Smooth muscle cell (in vitro differentiated cells): ENCODE measurements around the gene TUBB. TPM values are rescaled to one million over a fixed set of nuclear protein-coding genes. Genes with fewer than 3 reads are reported as not detected.

ENCODE experiments used
- DNase-seq: peaks from one replicate; lab custom pipeline; 2025; ENCODE audit not compliant: unreplicated experiment; lab: John Stamatoyannopoulos, UW
- H2AFZ ChIP-seq: fragments of 200-600 bp; sonication (generic); 2 replicates; pipeline ENCODE4 v1.6.0; 2016; ENCODE audit warnings: antibody characterized with exemption, low read depth, mild to moderate bottlenecking
- H3F3A ChIP-seq: fragments of 200-600 bp; sonication (generic); 2 replicates; pipeline ENCODE4 v1.6.0; 2017; ENCODE audit warnings: antibody characterized with exemption, low read depth
- H3K27ac ChIP-seq: fragments of 200-600 bp; sonication (generic); 2 replicates; pipeline ENCODE4 v1.5.1; 2016; ENCODE audit warnings: low read depth, mild to moderate bottlenecking
- H3K27me3 ChIP-seq: fragments of 200-600 bp; sonication (generic); 2 replicates; pipeline ENCODE4 v1.6.1; 2016; ENCODE audit warnings: low read depth, mild to moderate bottlenecking
- H3K36me3 ChIP-seq: fragments of 200-600 bp; sonication (generic); 2 replicates; pipeline ENCODE4 v1.5.1; 2016; ENCODE audit warnings: low read depth
- H3K4me1 ChIP-seq: fragments of 200-600 bp; sonication (generic); 2 replicates; pipeline ENCODE4 v1.5.1; 2016; ENCODE audit warnings: low read depth
- H3K4me2 ChIP-seq: fragments of 200-600 bp; sonication (generic); 2 replicates; pipeline ENCODE4 v1.6.0; 2016; ENCODE audit warnings: mild to moderate bottlenecking
- H3K4me3 ChIP-seq: fragments of 200-600 bp; sonication (generic); 2 replicates; pipeline ENCODE4 v1.5.1; 2016; ENCODE audit warnings: mild to moderate bottlenecking
- H3K79me2 ChIP-seq: fragments of 200-600 bp; sonication (generic); 2 replicates; pipeline ENCODE4 v1.6.0; 2016; ENCODE audit warnings: low read depth, mild to moderate bottlenecking
- H3K9ac ChIP-seq: fragments of 200-600 bp; sonication (generic); 2 replicates; pipeline ENCODE4 v1.6.0; 2016; ENCODE audit warnings: low read depth
- H3K9me3 ChIP-seq: fragments of 200-600 bp; sonication (generic); replicated peaks from 2 replicates; pipeline ENCODE4 v1.5.1; 2016; ENCODE audit warnings: low read depth
- H4K20me1 ChIP-seq: fragments of 200-600 bp; sonication (generic); 2 replicates; pipeline ENCODE4 v1.6.0; 2016; ENCODE audit warnings: low read depth
- WGBS: methylation state at CpG from one replicate; pipeline ENCODE4 v1.1.7; 2016; ENCODE audit warnings: low lambda C conversion rate; 5-methylcytosine and 5-hydroxymethylcytosine counted together
- polyA plus RNA-seq: library from polyadenylated mRNA; unstranded; fragments of >200 nt; fragmentation: Nextera tagmentation; extraction: Ambion mirVana; gene quantifications from 2 replicates; pipeline ENCODE4 v1.2.1, GENCODE V29; 2016
- total RNA-seq: library from RNA; depleted of rRNA; stranded (reverse); fragments of >200 nt; gene quantifications from 2 replicates; pipeline ENCODE4 v1.2.3, GENCODE V29; 2014
- TF ChIP-seq, protein P1 (sequence below): fragments of 200-600 bp; sonication (generic); IDR thresholded peaks from 2 replicates; pipeline ENCODE4 v1.5.1; 2017; ENCODE audit warnings: borderline replicate concordance, mild to moderate bottlenecking, antibody characterized with exemption; ENCODE audit not compliant: insufficient read depth, poor library complexity, severe bottlenecking

The TUBB gene
- total and polyA plus RNA-seq, 2 experiments from 2014 or later = 1,009 to 1,039 TPM

DNA sequence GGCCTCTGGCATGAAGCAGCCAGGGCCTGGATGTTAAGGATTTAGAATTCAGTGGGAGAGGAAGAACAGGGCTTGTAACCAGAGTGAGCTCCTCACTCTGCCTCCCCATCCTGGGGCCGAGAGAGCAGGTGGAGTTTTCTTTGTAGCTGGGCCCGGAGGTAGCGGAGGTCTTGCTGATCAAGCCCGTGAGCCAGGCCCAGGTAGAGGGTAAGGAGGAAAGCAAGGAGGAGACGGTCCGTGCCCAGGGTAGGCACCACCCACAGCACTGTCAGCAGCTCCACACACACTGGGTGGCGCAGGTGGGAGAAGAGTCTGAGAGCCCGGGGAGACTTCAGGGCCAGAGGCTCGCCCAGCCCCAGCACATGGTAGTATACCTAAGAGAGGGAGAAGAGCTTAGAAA, 31.6 kb upstream of the TUBB start:
- Histone ChIP-seq H3K27me3 (no peaks in the 10 kb centered on the region), H2AFZ (no peak overlapping the region), H3K79me2 (peaks cover 53% of the 10 kb centered on the region), H3K9me3 (no peaks in the 10 kb centered on the region), H3K9ac (no peak overlapping the region), H3K4me3 (no peak overlapping the region), H3K4me2 (peak overlapping the region; percentile 93), H3F3A (peaks cover 33% of the 10 kb centered on the region), H3K27ac (peak overlapping the region; percentile 92), H4K20me1 (peaks cover 24% of the 10 kb centered on the region), H3K4me1 (peaks cover 35% of the 10 kb centered on the region), H3K36me3 (no peaks in the 10 kb centered on the region)
- DNase-seq = no peak
- WGBS = 95% methylated on average over 9 of the region's 9 CpGs
- TF ChIP-seq, protein P1, sequence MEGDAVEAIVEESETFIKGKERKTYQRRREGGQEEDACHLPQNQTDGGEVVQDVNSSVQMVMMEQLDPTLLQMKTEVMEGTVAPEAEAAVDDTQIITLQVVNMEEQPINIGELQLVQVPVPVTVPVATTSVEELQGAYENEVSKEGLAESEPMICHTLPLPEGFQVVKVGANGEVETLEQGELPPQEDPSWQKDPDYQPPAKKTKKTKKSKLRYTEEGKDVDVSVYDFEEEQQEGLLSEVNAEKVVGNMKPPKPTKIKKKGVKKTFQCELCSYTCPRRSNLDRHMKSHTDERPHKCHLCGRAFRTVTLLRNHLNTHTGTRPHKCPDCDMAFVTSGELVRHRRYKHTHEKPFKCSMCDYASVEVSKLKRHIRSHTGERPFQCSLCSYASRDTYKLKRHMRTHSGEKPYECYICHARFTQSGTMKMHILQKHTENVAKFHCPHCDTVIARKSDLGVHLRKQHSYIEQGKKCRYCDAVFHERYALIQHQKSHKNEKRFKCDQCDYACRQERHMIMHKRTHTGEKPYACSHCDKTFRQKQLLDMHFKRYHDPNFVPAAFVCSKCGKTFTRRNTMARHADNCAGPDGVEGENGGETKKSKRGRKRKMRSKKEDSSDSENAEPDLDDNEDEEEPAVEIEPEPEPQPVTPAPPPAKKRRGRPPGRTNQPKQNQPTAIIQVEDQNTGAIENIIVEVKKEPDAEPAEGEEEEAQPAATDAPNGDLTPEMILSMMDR = no peak

DNA sequence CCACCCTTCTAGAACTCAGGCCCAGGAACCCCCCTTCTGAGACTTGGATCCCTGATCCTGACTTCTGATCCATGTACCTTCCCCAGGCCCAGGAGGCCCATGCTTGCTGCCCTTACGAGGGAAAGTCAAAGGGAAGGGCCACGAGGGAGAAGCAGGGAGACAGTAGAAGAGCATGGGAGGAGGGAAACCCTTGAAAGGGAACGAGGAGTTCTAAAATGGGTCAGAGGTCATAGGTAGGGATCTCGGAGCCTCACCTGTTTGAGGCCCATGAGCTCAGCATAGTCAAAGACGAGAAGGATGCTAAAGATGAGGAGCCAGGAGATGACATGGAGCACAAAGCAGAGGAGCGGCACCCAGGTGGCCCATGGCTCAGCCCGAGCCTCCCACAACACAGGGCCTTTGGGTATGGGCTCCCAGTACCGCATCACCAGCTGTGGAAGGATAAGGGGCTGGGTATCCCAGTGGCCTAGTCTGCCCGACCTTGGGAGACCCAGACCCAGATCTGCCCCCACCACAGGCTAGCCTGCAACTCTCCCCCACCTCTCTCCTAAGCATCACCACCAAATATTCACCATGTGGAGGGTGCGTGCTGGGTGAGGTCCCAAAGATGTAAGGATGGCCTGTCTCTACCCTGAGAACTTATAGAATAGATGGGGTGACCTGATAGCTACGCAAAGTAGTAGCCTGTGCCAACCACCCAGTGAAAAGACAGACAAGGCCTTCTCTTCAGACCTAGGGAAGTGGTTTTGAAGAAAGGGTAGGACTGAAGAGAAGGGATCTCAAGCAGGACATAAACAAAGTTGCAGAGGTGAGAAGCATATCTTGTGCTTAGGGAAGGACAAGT, 30.9 kb upstream of the TUBB start:
- peak overlapping the region; percentile 89 for H3K27ac ChIP-seq

GRCh38 chr6:30689985-30690384, 30.2 kb upstream of the TUBB start:
- H3K4me2 ChIP-seq = peak overlapping the region; percentile 78
- no peaks in the 10 kb centered on the region for H3K36me3 ChIP-seq
- peaks cover 39% of the 10 kb centered on the region for H3K79me2 ChIP-seq
- no peaks in the 10 kb centered on the region for H3K9me3 ChIP-seq
- no peak for DNase-seq
- peaks cover 21% of the 10 kb centered on the region for H3F3A ChIP-seq
- H3K4me1 ChIP-seq = peaks cover 24% of the 10 kb centered on the region
- 58% methylated on average over 4 of the region's 4 CpGs for WGBS
- peaks cover 11% of the 10 kb centered on the region for H4K20me1 ChIP-seq
- H3K4me3 ChIP-seq = peak overlapping the region; percentile 83
- H2AFZ ChIP-seq = no peak overlapping the region
- H3K27ac ChIP-seq = peak overlapping the region; percentile 89
- H3K27me3 ChIP-seq = no peaks in the 10 kb centered on the region
- peak overlapping the region; percentile 27 for H3K9ac ChIP-seq
- TF ChIP-seq, protein P1 = no peak

More for the DNA sequence above, 30.9 kb upstream of the TUBB start:
- Histone ChIP-seq H3F3A (peaks cover 27% of the 10 kb centered on the region), H3K4me2 (peak overlapping the region; percentile 78), H3K4me3 (no peak overlapping the region), H3K36me3 (no peaks in the 10 kb centered on the region), H3K4me1 (peaks cover 30% of the 10 kb centered on the region), H2AFZ (no peak overlapping the region), H3K9ac (no peak overlapping the region), H3K27me3 (no peaks in the 10 kb centered on the region), H3K79me2 (peaks cover 46% of the 10 kb centered on the region), H3K9me3 (no peaks in the 10 kb centered on the region), H4K20me1 (peaks cover 17% of the 10 kb centered on the region)
- TF ChIP-seq, protein P1 = no peak
- WGBS = 94% methylated on average over 11 of the region's 11 CpGs
- DNase-seq = no peak
